Measurements from ENCODE around the gene NRP2.

Gene NRP2

GRCh38 chr2:205687641-205687956 lies 5.3 kb downstream of the NRP2 start:
- DNase-seq (ENCODE audit: low read depth in 2 of 2) = no peak

DNA sequence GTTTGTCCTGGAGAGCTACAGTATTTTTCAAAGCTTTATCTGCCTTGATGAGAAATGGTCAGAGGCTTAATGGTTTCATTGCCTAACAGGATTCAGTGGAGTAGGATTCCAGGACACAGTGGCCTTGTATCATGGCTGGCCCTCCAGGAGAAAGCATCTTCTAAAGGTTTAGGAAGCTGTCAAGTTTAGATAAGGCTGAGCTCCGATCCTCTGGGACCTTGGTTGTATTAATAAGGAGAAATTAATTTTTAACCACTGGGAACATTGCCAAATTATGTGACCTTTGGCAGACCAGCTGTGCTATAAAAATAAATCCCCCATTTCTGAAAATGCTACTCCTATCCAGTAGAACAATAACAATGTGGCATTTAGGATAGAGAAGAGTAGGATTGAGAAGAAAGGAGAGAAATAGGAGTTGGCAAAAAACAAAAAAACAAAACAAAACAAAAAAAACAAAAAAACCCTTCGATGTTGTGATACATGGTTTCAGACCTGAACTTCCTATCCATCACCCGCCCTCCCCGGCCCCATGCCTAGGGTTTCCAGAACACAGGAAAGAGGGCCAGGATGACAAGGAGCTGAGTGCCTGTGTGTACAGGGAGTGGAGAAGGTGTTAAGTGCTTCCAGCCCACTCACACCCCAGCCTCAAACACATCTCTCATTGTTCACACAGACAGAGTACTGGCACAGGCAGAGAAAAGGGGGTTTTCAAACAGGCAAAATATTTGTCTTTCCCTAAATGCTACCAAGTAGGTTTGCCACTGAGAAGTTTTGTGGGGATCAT lies 6.3 kb downstream of the NRP2 start:
- DNase-seq (ENCODE audit: low read depth in 2 of 2) = no peak

DNA sequence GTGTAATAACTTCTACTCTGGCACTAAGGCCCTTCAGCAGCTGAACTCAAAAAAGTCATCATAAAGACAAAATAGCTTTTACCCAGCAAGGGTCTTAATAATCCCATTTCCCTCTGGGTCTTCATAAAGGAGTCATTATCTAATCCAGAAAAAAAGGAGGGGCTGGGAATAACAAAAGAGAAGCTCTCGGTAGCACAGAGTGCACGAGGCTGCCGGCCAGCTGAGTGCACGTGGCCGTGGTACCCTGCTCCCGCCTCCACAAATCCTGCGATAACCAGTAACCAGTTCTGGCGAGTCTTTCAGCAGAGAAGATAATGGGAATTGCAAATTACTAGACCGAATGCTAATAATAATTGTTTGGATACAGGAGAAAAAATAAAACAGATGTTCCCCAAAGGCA lies 7.5 kb downstream of the NRP2 start:
- no peak for DNase-seq (ENCODE audit: low read depth in 2 of 2)

GRCh38 chr2:205692104-205692503 lies 9.8 kb downstream of the NRP2 start:
- peak in 1 of 2 experiments; percentile 53 for DNase-seq (ENCODE audit: low read depth in 2 of 2)

GRCh38 chr2:205694256-205694655 lies 12.0 kb downstream of the NRP2 start:
- DNase-seq (ENCODE audit: low read depth in 2 of 2) = no peak

GRCh38 chr2:205695460-205695991 lies 13.2 kb downstream of the NRP2 start:
- peak in 1 of 2 experiments; percentile 73 for DNase-seq (ENCODE audit: low read depth in 2 of 2)

- no peak for DNase-seq (ENCODE audit: low read depth in 2 of 2)
Measured at GRCh38 chr2:205696331-205696926, 14.1 kb downstream of the NRP2 start.

DNA sequence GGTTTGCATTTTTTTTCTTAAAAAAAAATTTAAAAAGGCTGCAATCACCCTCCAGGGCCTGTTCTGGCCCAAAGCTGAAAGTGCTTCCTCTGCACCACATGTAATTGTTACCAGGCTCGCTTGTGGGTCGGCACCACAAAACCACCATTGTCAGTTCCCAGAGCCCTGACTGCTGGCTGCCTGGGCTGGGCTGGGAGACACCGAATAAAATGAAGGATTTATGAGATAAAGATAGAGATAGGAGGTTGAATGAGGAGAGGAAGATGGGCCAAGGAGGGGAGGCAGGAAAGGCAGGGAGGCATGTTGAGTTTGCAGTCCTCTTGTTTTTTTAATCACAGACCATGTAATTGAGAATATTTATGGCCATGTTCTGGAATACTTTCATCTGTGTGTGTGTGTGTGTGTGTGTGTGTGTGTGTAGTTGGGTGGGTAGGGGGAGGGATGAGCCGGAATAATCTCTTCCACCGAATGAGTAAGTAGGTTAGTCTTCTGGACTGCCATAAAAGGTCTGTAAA lies 14.7 kb downstream of the NRP2 start:
- peak; percentile 89 to 90 for DNase-seq (ENCODE audit: low read depth in 2 of 2)

- no peak for DNase-seq (ENCODE audit: low read depth in 2 of 2)
Measured at GRCh38 chr2:205698286-205699268, 16.3 kb downstream of the NRP2 start.

DNA sequence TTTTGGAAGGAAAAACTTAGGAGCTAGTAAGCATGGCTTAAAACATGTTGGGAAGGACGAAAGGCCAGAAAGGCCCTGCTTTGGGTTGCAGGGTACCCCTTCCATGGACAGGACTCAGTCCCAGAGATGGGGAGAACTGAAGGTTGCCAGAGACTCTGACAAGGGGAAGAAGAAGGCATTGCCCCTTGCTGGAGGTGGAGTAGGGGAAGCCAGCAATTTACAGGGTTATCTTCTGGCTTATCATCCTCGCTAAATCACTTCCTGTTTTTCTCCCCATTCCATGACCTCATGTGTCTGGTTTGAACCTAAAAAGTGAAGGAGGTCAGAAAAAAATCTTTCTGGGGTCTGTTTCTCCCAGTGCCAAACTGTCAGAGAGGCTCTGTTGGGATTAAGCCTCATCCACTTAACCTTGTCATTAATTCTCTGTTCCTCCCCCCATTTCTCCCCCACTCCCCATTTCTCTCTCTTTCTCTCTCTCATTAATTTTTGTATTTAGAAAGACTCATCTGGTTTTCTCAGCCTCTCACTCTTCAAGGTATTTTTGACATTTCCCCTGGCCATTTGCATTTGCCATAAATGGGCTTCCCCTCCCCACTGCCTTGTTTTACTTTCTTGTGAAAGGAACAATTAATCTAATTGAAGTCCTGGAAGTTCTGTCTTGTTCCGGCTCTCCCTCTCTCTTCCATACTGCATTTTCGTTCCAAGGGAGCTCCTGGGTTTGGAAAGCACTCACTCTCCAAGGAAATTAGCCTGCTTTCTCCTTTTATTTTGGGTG lies 17.4 kb downstream of the NRP2 start:
- no peak for DNase-seq (ENCODE audit: low read depth in 2 of 2)

- DNase-seq (ENCODE audit: low read depth in 2 of 2) = peak in 1 of 2 experiments; percentile 53
Measured at GRCh38 chr2:205700331-205701132, 18.2 kb downstream of the NRP2 start.

GRCh38 chr2:205701509-205701908 lies 19.2 kb downstream of the NRP2 start:
- DNase-seq (ENCODE audit: low read depth in 2 of 2) = no peak

GRCh38 chr2:205702576-205702975 lies 20.3 kb downstream of the NRP2 start:
- DNase-seq (ENCODE audit: low read depth in 2 of 2) = no peak

- DNase-seq (ENCODE audit: low read depth in 2 of 2) = no peak
Measured at GRCh38 chr2:205703471-205704126, 21.3 kb downstream of the NRP2 start.

- DNase-seq (ENCODE audit: low read depth in 2 of 2) = peak; percentile 73 to 75
Measured at GRCh38 chr2:205704127-205704741, 21.9 kb downstream of the NRP2 start.

DNA sequence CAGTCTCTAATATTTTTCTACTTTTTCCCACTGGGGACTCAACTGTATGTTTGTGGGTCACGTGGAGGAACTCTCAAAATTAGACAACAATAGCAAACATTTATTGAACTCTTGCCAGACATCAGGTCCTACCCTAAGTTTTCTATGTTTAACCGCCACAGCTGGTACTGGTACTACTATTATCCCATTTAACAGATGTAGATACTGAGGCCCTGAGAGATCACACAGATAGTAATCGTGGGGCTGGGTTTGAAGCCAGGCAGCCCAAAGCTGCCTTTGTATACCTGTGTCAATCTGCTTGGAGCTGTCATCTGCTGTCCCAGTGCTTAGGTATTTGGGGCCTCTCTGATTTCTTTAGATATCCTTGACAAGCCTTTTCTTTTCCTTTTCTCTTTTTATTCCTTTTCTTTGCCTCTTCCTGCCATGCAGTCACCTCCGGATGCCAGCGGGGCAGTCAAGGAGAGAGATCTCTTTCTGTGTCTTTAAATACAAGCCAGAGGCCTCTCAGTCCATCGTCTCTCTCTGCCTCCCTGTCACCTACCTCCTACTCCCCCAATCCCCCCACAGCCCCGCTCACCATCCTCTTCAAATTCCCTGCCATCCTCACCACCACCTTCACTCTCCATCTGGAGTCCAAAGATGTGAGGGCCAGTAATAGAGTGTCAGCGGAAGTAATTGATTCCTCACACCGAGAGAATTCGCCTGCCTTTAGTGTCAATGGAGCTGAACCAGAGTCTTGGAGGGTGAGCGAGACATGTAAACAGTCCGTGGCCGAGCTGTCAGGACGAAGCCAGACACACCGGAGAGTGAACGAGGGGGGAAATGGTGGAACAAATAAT lies 23.4 kb downstream of the NRP2 start:
- no peak for DNase-seq (ENCODE audit: low read depth in 2 of 2)

GRCh38 chr2:205706769-205707381 lies 24.6 kb downstream of the NRP2 start:
- peak; percentile 71 for DNase-seq (ENCODE audit: low read depth in 2 of 2)

DNA sequence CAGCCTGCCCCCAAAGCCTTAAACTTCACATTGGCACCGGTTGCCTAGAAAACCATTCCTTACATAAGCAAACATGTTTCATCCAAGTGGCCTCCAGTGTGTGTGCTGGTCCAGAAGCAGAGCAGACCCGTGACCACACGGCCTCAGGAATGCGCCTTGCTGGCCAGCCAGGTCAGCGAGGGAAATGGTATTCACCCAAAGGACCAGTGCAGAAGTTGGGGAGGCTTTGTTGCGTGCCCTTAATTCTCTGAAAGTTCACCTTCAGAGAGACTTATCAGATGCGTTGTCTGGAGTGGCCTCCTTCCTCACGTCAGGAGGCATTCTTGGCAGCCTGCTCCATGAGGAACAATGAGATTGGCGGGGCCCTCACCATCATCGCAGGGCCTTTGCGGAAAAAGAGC lies 25.9 kb downstream of the NRP2 start:
- no peak for DNase-seq (ENCODE audit: low read depth in 2 of 2)
